K562 (cell line): ENCODE results near the gene GFRA1. TPM values are rescaled to one million over a fixed set of nuclear protein-coding genes. Genes with fewer than 3 reads are reported as not detected.

Source experiments
- ATAC-seq: fragments of 200-7000 bp; cut with Tn5 transposase; 3 replicates; pipeline ENCODE4 v1.9.1; 2020; ENCODE audit warnings: moderate library complexity
- BruUV-seq: library from RNA; stranded (reverse); fragments of 400-500 nt; replicated peaks from 2 replicates; lab custom pipeline; 2021; lab: Mats Ljungman, UMichigan
- CTCF ChIA-PET: fragments of 300-600 bp; formaldehyde crosslinking; extraction: SDS; loops from one replicate; lab custom pipeline; 2021; ENCODE audit warnings: low intra/inter-chr PET ratio; lab: Yijun Ruan, JAX
- POLR2A ChIA-PET: fragments of 300-600, 350-650 bp; sonication (Branson Sonifier 250); formaldehyde crosslinking; extraction: SDS; loops from one replicate; lab custom pipeline; 2021; ENCODE audit warnings: antibody characterized with exemption, inconsistent platforms; lab: Yijun Ruan, JAX
- DNase-seq, 4 experiments: peaks; one replicate each; pipeline versions ENCODE4 v3.0.0 to v3.0.0-alpha.2; 2011 to 2018; ENCODE audit warnings: low spot score in 3 of 4, mixed read lengths in 3 of 4; ENCODE audit errors: extremely low read depth in 1 of 4
- FAIRE-seq: peaks from 2 replicates; lab custom pipeline; 2011; peaks lifted over from hg19 to GRCh38; lab: Jason Lieb, UNC
- H2AFZ ChIP-seq: 2 replicates; pipeline ENCODE4 v1.6.0; 2011; ENCODE audit warnings: low read depth, low read length, control low read depth, inconsistent platforms
- H3K27ac ChIP-seq: fragments of 200-600 bp; 3 replicates; pipeline ENCODE4 v1.8.0; 2011; ENCODE audit warnings: low read depth, mild to moderate bottlenecking, control low read depth, inconsistent platforms, low read length, moderate library complexity, mixed read lengths; ENCODE audit errors: extremely low read depth
- H3K27me3 ChIP-seq, 2 experiments: fragments of 300-600 bp in 1 of 2; 2 replicates in 1 of 2; 3 replicates in 1 of 2; pipeline versions ENCODE4 v1.6.0 to v1.8.0; 2011; ENCODE audit warnings: inconsistent platforms in 2 of 2, low read length in 2 of 2, mild to moderate bottlenecking in 1 of 2, mixed read lengths in 1 of 2, moderate library complexity in 1 of 2; ENCODE audit not compliant: control insufficient read depth in 2 of 2, insufficient read depth in 2 of 2
- H3K36me3 ChIP-seq: fragments of 300-600 bp; 3 replicates; pipeline ENCODE4 v1.8.0; 2011; ENCODE audit warnings: mild to moderate bottlenecking, low read length, inconsistent platforms; ENCODE audit not compliant: control insufficient read depth, insufficient read depth
- H3K4me1 ChIP-seq, 2 experiments: fragments of 200-600 bp in 1 of 2; replicated peaks in 1 of 2; 2 replicates in 1 of 2; 3 replicates in 1 of 2; pipeline versions ENCODE4 v1.5.1 to v1.8.0; 2011; ENCODE audit warnings: inconsistent platforms in 2 of 2, low read length in 2 of 2, mild to moderate bottlenecking in 1 of 2, mixed read lengths in 1 of 2, moderate library complexity in 1 of 2; ENCODE audit not compliant: control insufficient read depth in 2 of 2, insufficient read depth in 2 of 2
- H3K4me2 ChIP-seq: 2 replicates; pipeline ENCODE4 v1.6.1; 2011; ENCODE audit warnings: low read length, control low read depth, inconsistent platforms, mixed read lengths; ENCODE audit not compliant: insufficient read depth
- H3K4me3 ChIP-seq: fragments of 200-600 bp; sonication (generic), shearing (Covaris generic); 2 replicates; pipeline ENCODE4 v1.5.1; 2016; ENCODE audit warnings: control low read depth, inconsistent platforms
- H3K79me2 ChIP-seq: fragments of 200-600 bp; 3 replicates; pipeline ENCODE4 v1.8.0; 2011; ENCODE audit warnings: low read length, inconsistent platforms; ENCODE audit not compliant: control insufficient read depth, insufficient read depth
- H3K9ac ChIP-seq, 2 experiments: 2 replicates each; pipeline versions ENCODE4 v1.6.0 to v1.6.1; 2011; ENCODE audit warnings: low read depth in 2 of 2, low read length in 2 of 2, control low read depth in 1 of 2, inconsistent platforms in 1 of 2, mild to moderate bottlenecking in 1 of 2, mixed read lengths in 1 of 2; ENCODE audit not compliant: insufficient read depth in 1 of 2
- H3K9me1 ChIP-seq: one replicate; pipeline ENCODE4 v1.6.0; 2011; ENCODE audit warnings: inconsistent platforms, mild to moderate bottlenecking, low read length, moderate library complexity; ENCODE audit not compliant: control insufficient read depth, insufficient read depth
- H3K9me3 ChIP-seq: replicated peaks from 2 replicates; pipeline ENCODE4 v1.5.1; 2011; ENCODE audit warnings: low read depth, low read length, inconsistent platforms; ENCODE audit not compliant: control insufficient read depth, insufficient read depth
- H4K20me1 ChIP-seq: replicated peaks from 2 replicates; pipeline ENCODE4 v1.6.1; 2011; ENCODE audit warnings: low read length, inconsistent platforms, mixed read lengths; ENCODE audit not compliant: control insufficient read depth, insufficient read depth
- EGR1 ChIP-seq: fragments of 450-650 bp; conservative IDR thresholded peaks from 2 replicates; pipeline ENCODE4 v1.6.1; 2017; ENCODE audit warnings: mild to moderate bottlenecking
- JUN ChIP-seq, 2 experiments: sonication (generic) in 1 of 2; formaldehyde crosslinking in 1 of 2; IDR thresholded peaks; 2 replicates each; pipeline versions ENCODE4 v1.6.1 to v1.8.0; 2012 to 2022; ENCODE audit warnings: borderline replicate concordance in 2 of 2, mild to moderate bottlenecking in 2 of 2, improper control_type of control experiment in 1 of 2, low read depth in 1 of 2, low read length in 1 of 2, missing genetic modification reagents in 1 of 2
- ZBTB49 ChIP-seq: sonication (generic); formaldehyde crosslinking; IDR thresholded peaks from 2 replicates; pipeline ENCODE4 v1.8.0; 2022; ENCODE audit warnings: missing genetic modification reagents, mild to moderate bottlenecking, borderline replicate concordance
- WGBS: fragments of 100-300 bp; shearing (Covaris generic); methylation state at CpG from one replicate; pipeline ENCODE4 v1.1.6; 2016; ENCODE audit warnings: low coverage, mixed read lengths; ENCODE audit not compliant: insufficient coverage; ENCODE audit errors: missing lambda C conversion rate; 5-methylcytosine and 5-hydroxymethylcytosine counted together
- in situ Hi-C: fragments of 300-500 bp; cut with MboI; formaldehyde crosslinking; loops from 4 replicates; pipeline ENCODE4 v1.15.0; 2018; ENCODE audit warnings: inconsistent platforms, mixed read lengths
- intact Hi-C: fragments of 100-400 bp; cut with micrococcal nuclease; formaldehyde crosslinking; loops from 2 replicates; pipeline ENCODE4 v1.14.2; 2022
- polyA plus RNA-seq, 8 experiments: library from polyadenylated mRNA; depleted of rRNA in 4 of 8; stranded (reverse) in 5 of 8; unstranded in 3 of 8; fragments of >200 nt; fragmentation: Nextera tagmentation in 2 of 8; fragmentation: Illumina TruSeq in 1 of 8; extraction: Ambion mirVana in 2 of 8; extraction: Trizol in 1 of 8; gene quantifications; 2 replicates each; pipeline versions ENCODE4 v1.2.1 to v1.2.3, GENCODE V29; 2011 to 2014; ENCODE audit warnings: inconsistent platforms in 1 of 8, missing spikeins in 1 of 8
- total RNA-seq, 7 experiments: library from RNA; depleted of rRNA in 6 of 7; stranded (reverse); fragments of >200 nt in 6 of 7; fragmentation: Illumina TruSeq in 2 of 7; extraction: Trizol in 2 of 7; gene quantifications; 2 replicates each; pipeline versions ENCODE4 v1.2.1 to v1.2.3, GENCODE V29; 2011 to 2021; ENCODE audit warnings: low replicate concordance in 1 of 7

Gene GFRA1
- total and polyA plus RNA-seq, 9 of the 15 experiments (the other 6 are each of a cell fraction or from before 2014, with no cell fraction given): 0.04 TPM; not detected in 8

- ATAC-seq: no peak
- no peak overlapping the region for H3K9ac ChIP-seq
- 0% methylated on average over 4 of the region's 8 CpGs for WGBS
- H3K36me3 ChIP-seq: no peaks in the 10 kb centered on the region
- in situ Hi-C loops: no loop called here
- ChIA-PET CTCF (no interaction called here), POLR2A (no interaction called here)
- H3K9me1 ChIP-seq: no peaks in the 10 kb centered on the region
- no peaks in the 10 kb centered on the region for H3K79me2 ChIP-seq
- H2AFZ ChIP-seq: no peak overlapping the region
- BruUV-seq: no TSS peak
- no peaks in the 10 kb centered on the region for H4K20me1 ChIP-seq
- H3K4me1 ChIP-seq: no peaks in the 10 kb centered on the region
- H3K9me3 ChIP-seq: no peaks in the 10 kb centered on the region
- H3K4me3 ChIP-seq: no peak overlapping the region
- no peak for FAIRE-seq
- no peak for TF ChIP-seq JUN (IDR thresholded peaks at IDR 0.05; ENCODE audit: borderline replicate concordance, low read depth, low read length)
- TF ChIP-seq JUN (CRISPR knock-in tag; IDR thresholded peaks at IDR 0.05; ENCODE audit: borderline replicate concordance): no peak
- no peak for TF ChIP-seq EGR1
- TF ChIP-seq ZBTB49 (CRISPR knock-in tag): no peak
- intact Hi-C loops: no loop called here
- no peak overlapping the region for H3K4me2 ChIP-seq
- H3K27me3 ChIP-seq: no peaks in the 10 kb centered on the region
- no peak overlapping the region for H3K27ac ChIP-seq
- DNase-seq: no peak
Measured at GRCh38 chr10:116098411-116099022, 174.5 kb downstream of the GFRA1 start.
